Measurements from ENCODE around the gene B4GAT1. TPM values are rescaled to one million over a fixed set of nuclear protein-coding genes. Genes with fewer than 3 reads are reported as not detected.

B4GAT1 gene
- total RNA-seq, 2 donors from 2014 or later: 7.7 to 12.9 TPM

Other genes with a start within 250 kb of the B4GAT1 start
- gene KLC2, start 89.9 kb downstream of the B4GAT1 start, total RNA-seq: 10 to 100 TPM; 38.3 to 45.2 TPM
- 100 to 1,000 TPM; 116 to 178 TPM for gene RAB1B, start 79.0 kb downstream of the B4GAT1 start, total RNA-seq
- gene CNIH2, start 69.5 kb downstream of the B4GAT1 start, total RNA-seq: 1 to 10 TPM; 3.9 to 5.0 TPM
- 10 to 100 TPM; 41.2 to 68.3 TPM for gene YIF1A, start 58.5 kb downstream of the B4GAT1 start, total RNA-seq
- gene TMEM151A, start 55.7 kb downstream of the B4GAT1 start, total RNA-seq: not detected
- not detected for gene CD248, start 30.6 kb downstream of the B4GAT1 start, total RNA-seq
- gene RIN1, start 11.2 kb downstream of the B4GAT1 start, total RNA-seq: 1 to 10 TPM; 1.6 to 3.4 TPM
- 10 to 100 TPM; 21.6 to 41.7 TPM for gene BRMS1, start 2.5 kb downstream of the B4GAT1 start, total RNA-seq
- 1 to 10 TPM; 7.6 to 9.1 TPM for gene SLC29A2, start 24.1 kb upstream of the B4GAT1 start, total RNA-seq
- under 1 TPM; 0.21 to 0.28 TPM for gene NPAS4, start 73.4 kb upstream of the B4GAT1 start, total RNA-seq
- gene MRPL11, start 91.2 kb upstream of the B4GAT1 start, total RNA-seq: 100 to 1,000 TPM in 1 of 2 donors, 10 to 100 TPM in 1; 56.1 to 131 TPM
- gene PELI3, start 119.3 kb upstream of the B4GAT1 start, total RNA-seq: 10 to 100 TPM in 1 of 2 donors, 1 to 10 TPM in 1; 8.1 to 17.5 TPM
- 100 to 1,000 TPM in 1 of 2 donors, 10 to 100 TPM in 1; 67.9 to 117 TPM for gene DPP3, start 132.8 kb upstream of the B4GAT1 start, total RNA-seq
- 10 to 100 TPM; 16.4 to 17.2 TPM for gene BBS1, start 163.0 kb upstream of the B4GAT1 start, total RNA-seq
- gene ZDHHC24, start 198.4 kb upstream of the B4GAT1 start, total RNA-seq: 10 to 100 TPM in 1 of 2 donors, 1 to 10 TPM in 1; 8.7 to 12.6 TPM
- 1 to 10 TPM in 1 of 2 donors, under 1 TPM in 1; 0.58 to 3.0 TPM for gene ACTN3, start 199.3 kb upstream of the B4GAT1 start, total RNA-seq
- 10 to 100 TPM in 1 of 2 donors, 1 to 10 TPM in 1; 4.1 to 12.9 TPM for gene CTSF, start 221.0 kb upstream of the B4GAT1 start, total RNA-seq
- gene CCDC87, start 245.4 kb upstream of the B4GAT1 start, total RNA-seq: under 1 TPM; 0.11 to 0.15 TPM
- gene CCS, start 245.6 kb upstream of the B4GAT1 start, total RNA-seq: 10 to 100 TPM; 27.5 to 35.1 TPM

Measured in activated T-helper 17 cell treated with anti-CD3 and anti-CD28 coated beads, Interleukin-2, amount 50 U/mL, for 72 hours (primary cell).